ENCODE measurements around the gene HLA-DMB.

DNA sequence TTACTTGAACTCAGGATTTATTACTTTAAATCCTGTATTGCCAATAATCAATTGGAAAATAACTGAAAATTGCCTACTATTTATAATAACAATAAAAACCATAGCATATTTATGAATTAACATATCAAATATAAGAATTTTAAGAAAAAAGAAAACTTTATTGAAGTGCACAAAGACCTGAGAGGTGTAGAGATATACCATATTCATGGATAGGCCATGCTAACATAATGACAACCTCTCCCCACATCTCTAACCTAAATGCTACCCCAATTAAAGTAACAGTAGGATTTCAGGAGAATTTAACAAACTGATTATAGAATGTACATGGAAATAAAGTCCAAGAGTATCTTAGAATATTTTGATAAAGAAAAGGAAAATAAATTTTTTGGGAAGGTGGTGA lies 5.1 kb upstream of the HLA-DMB start:
- TF ChIP-seq, protein P1, sequence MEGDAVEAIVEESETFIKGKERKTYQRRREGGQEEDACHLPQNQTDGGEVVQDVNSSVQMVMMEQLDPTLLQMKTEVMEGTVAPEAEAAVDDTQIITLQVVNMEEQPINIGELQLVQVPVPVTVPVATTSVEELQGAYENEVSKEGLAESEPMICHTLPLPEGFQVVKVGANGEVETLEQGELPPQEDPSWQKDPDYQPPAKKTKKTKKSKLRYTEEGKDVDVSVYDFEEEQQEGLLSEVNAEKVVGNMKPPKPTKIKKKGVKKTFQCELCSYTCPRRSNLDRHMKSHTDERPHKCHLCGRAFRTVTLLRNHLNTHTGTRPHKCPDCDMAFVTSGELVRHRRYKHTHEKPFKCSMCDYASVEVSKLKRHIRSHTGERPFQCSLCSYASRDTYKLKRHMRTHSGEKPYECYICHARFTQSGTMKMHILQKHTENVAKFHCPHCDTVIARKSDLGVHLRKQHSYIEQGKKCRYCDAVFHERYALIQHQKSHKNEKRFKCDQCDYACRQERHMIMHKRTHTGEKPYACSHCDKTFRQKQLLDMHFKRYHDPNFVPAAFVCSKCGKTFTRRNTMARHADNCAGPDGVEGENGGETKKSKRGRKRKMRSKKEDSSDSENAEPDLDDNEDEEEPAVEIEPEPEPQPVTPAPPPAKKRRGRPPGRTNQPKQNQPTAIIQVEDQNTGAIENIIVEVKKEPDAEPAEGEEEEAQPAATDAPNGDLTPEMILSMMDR (IDR thresholded peaks at IDR 0.05) = no peak
- no peak for TF ChIP-seq POLR2AphosphoS5 (IDR thresholded peaks at IDR 0.05)
- no peak for TF ChIP-seq POLR2A (IDR thresholded peaks at IDR 0.05; ENCODE audit: low read depth)
- no peak for TF ChIP-seq EP300 (IDR thresholded peaks at IDR 0.05)

All from esophagus muscularis mucosa (tissue), 4 donors.